ENCODE measurements around the gene MTUS2. TPM values are rescaled to one million over a fixed set of nuclear protein-coding genes. Genes with fewer than 3 reads are reported as not detected.

MTUS2 gene
- total RNA-seq, 4 donors from 2014 or later = 0.20 to 1.6 (median 0.25) TPM; not detected in 1

DNA sequence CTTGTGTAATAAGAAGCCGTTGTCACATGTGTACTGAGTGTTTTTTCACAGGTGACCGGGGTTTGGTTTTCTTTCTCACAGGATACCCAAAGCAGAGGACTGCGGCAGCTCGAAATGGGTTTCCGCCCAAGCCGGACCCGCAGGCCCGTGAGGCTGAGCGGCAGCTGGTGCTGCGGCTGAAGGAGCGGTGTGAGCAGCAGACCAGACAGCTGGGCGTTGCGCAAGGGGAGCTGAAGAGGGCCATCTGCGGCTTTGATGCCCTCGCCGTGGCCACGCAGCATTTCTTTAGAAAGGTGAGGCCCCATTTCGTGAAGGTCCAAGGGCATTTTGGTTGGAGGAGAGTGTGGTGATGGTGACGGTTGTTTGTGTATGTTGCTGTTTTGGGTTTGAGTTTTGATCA, 539.0 kb downstream of the MTUS2 start:
- intact Hi-C loops (cut with DNase I; ENCODE audit: low total_unique reads) = no loop called here
- H3K4me3 ChIP-seq = no peak overlapping the region
- H3K27ac ChIP-seq = no peak overlapping the region
- in situ Hi-C loops (cut with MboI; ENCODE audit: low sequenced_read_pairs in 4 of 4) = no loop called here
- no peak for ATAC-seq
- no peaks in the 10 kb centered on the region for H3K36me3 ChIP-seq
- TF ChIP-seq, protein P1, sequence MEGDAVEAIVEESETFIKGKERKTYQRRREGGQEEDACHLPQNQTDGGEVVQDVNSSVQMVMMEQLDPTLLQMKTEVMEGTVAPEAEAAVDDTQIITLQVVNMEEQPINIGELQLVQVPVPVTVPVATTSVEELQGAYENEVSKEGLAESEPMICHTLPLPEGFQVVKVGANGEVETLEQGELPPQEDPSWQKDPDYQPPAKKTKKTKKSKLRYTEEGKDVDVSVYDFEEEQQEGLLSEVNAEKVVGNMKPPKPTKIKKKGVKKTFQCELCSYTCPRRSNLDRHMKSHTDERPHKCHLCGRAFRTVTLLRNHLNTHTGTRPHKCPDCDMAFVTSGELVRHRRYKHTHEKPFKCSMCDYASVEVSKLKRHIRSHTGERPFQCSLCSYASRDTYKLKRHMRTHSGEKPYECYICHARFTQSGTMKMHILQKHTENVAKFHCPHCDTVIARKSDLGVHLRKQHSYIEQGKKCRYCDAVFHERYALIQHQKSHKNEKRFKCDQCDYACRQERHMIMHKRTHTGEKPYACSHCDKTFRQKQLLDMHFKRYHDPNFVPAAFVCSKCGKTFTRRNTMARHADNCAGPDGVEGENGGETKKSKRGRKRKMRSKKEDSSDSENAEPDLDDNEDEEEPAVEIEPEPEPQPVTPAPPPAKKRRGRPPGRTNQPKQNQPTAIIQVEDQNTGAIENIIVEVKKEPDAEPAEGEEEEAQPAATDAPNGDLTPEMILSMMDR (IDR thresholded peaks at IDR 0.05 in 4 of 5, conservative IDR thresholded peaks at IDR 0.05 in 1 of 5) = no peak
- no peak for TF ChIP-seq POLR2A (IDR thresholded peaks at IDR 0.05)
- no peaks in the 10 kb centered on the region for H3K27me3 ChIP-seq
- no peaks in the 10 kb centered on the region for H3K9me3 ChIP-seq
- DNase-seq = no peak
- H3K4me1 ChIP-seq = no peaks in the 10 kb centered on the region

DNA sequence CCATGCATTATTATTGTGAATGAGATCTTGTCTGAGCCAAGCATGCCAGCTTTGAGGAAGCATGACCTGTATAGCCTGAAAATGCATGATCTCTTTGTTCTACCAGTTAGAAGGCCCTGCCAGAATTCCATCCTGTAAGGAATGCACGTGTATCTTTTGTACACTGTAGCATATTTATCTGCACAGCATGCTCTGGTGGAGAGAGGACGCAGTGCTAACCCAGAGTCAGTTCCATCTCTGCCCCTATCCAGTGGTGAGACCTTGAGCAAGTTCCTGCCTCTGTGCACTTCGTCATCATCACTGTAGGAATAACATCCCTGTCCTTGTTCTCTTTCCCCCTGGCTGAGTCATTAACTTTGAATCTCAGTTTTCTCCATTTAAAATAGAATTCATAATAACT, 541.6 kb downstream of the MTUS2 start:
- H3K27ac ChIP-seq = no peak overlapping the region
- no peaks in the 10 kb centered on the region for H3K27me3 ChIP-seq
- H3K4me3 ChIP-seq = no peak overlapping the region
- DNase-seq = no peak
- in situ Hi-C loops (cut with MboI; ENCODE audit: low sequenced_read_pairs in 4 of 4) = no loop called here
- no peak for ATAC-seq
- no peak for TF ChIP-seq POLR2A (IDR thresholded peaks at IDR 0.05)
- TF ChIP-seq, protein P1 (IDR thresholded peaks at IDR 0.05 in 4 of 5, conservative IDR thresholded peaks at IDR 0.05 in 1 of 5) = no peak
- H3K4me1 ChIP-seq = no peaks in the 10 kb centered on the region
- intact Hi-C loops (cut with DNase I; ENCODE audit: low total_unique reads) = no loop called here
- no peaks in the 10 kb centered on the region for H3K36me3 ChIP-seq
- no peaks in the 10 kb centered on the region for H3K9me3 ChIP-seq

DNA sequence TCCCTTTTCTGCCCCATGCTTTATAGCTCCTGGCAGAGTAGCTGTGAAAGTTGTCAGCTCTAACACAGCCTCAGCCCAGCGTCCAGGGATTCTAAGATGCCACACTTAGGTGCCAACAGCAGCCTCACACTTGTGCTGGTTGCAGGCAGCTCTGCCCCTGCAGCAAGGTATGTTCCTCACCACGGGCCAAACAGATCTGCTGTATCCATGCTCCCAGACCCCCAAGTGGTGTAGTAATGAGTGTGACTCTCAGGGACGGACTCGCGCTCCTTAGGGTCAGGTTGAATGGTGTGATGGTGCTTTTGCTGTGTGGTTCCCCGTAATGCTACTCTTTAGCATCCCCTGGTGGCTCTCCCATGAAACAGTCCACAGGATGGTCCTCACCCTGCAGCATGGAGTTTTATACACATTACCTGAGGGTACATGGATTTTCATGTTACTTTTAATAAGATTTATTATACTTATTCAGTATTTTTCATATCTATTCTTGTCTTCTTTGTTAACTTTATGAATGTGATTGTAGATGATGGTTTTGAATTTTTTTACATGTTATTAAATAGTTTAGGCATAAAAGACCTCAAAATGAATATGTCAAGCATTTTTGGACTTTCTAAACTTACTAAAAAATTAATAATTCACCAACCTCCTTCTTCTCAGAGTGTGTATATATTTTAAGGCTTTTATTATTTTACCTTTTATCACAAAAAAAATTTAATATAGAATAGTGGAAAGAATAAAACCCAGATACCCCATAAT, 542.9 kb downstream of the MTUS2 start:
- ATAC-seq (no peak), DNase-seq (no peak)
- Histone ChIP-seq H3K27ac (no peak overlapping the region), H3K4me3 (no peak overlapping the region), H3K27me3 (no peaks in the 10 kb centered on the region), H3K9me3 (no peaks in the 10 kb centered on the region), H3K36me3 (no peaks in the 10 kb centered on the region), H3K4me1 (no peaks in the 10 kb centered on the region)
- TF ChIP-seq, protein P1 (IDR thresholded peaks at IDR 0.05 in 4 of 5, conservative IDR thresholded peaks at IDR 0.05 in 1 of 5) = peak in 4 of 5 experiments; percentile 29 to 66 (median 40)
- TF ChIP-seq POLR2A (IDR thresholded peaks at IDR 0.05) = no peak
- intact Hi-C loops (cut with DNase I; ENCODE audit: low total_unique reads) = no loop called here
- in situ Hi-C loops (cut with MboI; ENCODE audit: low sequenced_read_pairs in 4 of 4) = no loop called here

DNA sequence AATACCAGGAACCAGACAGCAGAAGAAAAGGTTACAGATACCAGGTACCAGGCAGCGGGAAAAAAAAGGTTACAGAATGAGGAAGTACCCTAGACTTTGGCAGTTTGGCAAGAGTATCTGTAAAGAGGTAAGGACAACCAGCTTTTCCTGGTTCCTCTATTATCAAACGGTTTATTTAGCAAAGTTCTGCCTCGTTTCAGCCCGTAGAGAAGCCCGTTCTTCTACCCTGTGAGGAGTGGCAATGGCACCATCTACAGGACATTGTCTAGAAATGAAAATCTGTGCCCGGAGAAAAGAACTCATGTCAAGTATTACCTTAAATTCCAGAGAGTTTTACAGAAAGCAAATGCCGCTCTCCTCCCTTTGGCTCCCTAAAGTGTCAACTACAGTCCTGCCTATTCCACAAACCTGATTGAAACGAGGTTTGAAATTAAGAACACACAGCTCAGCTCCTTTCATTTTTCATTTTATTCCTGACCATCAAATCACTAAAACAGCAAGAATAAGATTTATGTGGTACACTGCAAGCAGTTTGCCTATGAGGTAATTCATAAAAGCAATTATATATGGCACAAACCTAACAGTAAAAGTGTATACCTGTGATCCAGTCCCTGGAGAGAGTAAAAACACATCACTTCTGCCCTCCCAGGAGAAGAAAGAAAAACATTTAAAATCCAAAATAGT, 549.1 kb downstream of the MTUS2 start:
- Histone ChIP-seq H3K27me3 (no peaks in the 10 kb centered on the region), H3K36me3 (no peaks in the 10 kb centered on the region), H3K9me3 (no peaks in the 10 kb centered on the region), H3K4me1 (no peaks in the 10 kb centered on the region), H3K27ac (no peak overlapping the region), H3K4me3 (no peak overlapping the region)
- no peak for ATAC-seq
- DNase-seq = no peak
- in situ Hi-C loops (cut with MboI; ENCODE audit: low sequenced_read_pairs in 4 of 4) (no loop called here), intact Hi-C loops (cut with DNase I; ENCODE audit: low total_unique reads) (no loop called here)
- TF ChIP-seq POLR2A (IDR thresholded peaks at IDR 0.05) = no peak
- TF ChIP-seq, protein P1 (IDR thresholded peaks at IDR 0.05 in 4 of 5, conservative IDR thresholded peaks at IDR 0.05 in 1 of 5) = peak in 1 of 5 experiments; percentile 11

All from gastrocnemius medialis (tissue), 4 donors.